ENCODE data around the gene ERCC4.
A peak's percentile ranks its signal among the peaks of the same experiment; 100 is the strongest.

Gene ERCC4

GRCh38 chr16:13951611-13952010, 31.7 kb downstream of the ERCC4 start:
- no peak for DNase-seq

GRCh38 chr16:13953501-13953900, 33.5 kb downstream of the ERCC4 start:
- DNase-seq: no peak

DNA sequence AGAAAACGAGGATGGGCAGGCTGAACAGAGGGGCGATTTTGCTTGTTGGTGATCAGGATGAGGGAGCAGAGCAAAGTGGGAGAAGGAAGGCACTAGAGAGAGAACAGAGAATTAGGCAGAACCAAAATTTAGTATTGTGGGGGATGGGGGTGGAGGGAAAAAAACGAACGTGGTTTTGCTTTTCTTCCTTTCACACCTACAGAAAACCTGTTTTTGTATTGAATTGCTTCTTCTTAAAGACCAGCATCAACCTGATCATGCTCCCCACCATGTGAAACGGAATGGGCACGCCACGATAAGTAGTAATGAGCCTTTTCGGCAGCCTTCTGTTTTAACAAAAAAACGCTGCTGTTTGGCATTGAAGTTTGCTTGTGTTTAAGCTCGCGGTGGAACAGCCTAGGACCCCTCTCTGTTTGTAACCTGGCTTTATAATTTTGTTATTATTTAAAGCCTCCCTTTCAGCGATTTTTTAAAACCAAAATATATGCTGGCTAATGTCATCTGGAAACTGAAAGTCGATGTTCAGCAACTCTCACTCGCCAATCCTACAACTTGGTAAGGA, 36.8 kb downstream of the ERCC4 start:
- DNase-seq: no peak

DNA sequence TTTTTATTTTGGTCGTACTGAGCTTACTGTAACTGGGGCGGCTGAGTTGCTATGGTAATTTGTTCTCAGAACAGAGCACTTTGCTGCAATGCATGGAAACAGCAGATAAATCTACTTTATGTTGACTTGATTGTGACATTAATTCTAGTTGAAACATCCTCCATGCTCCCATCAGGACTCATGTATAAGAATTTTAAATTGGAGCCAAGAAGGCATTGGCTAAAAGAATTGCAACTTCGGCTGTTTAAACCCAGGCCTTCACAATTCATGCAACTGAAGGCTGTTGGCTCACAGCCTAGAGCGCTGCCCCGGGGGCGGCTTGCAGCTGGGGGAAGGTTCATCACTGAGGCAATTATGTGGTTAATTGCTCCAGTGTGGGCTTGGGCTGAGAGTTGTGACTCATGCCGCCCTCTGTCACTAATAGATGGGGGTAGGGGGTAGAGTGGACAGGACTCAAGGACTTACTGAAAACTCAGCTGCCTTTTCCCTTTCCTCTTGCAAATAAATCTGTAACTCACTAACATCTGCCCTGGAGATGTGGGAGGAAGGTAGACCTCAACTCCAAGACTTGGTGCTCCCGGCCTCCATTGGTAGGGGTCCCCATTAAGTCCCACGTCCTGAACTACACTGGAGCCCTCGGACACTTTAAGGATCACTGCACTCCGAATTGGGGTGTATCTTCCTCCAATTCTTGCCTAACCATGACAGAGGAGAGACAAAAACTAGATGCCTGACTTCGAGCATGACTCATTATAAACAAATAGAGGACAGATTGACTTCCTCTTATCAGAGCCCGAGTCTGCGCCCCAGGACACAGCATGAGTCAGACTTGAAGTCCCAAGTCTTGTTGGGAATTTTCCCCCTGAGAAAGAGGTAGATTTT, 37.5 kb downstream of the ERCC4 start:
- peak; percentile 78 for DNase-seq

- DNase-seq: no peak
Measured at GRCh38 chr16:13958474-13958873, 38.5 kb downstream of the ERCC4 start.

GRCh38 chr16:13959626-13960025, 39.7 kb downstream of the ERCC4 start:
- DNase-seq: no peak

DNA sequence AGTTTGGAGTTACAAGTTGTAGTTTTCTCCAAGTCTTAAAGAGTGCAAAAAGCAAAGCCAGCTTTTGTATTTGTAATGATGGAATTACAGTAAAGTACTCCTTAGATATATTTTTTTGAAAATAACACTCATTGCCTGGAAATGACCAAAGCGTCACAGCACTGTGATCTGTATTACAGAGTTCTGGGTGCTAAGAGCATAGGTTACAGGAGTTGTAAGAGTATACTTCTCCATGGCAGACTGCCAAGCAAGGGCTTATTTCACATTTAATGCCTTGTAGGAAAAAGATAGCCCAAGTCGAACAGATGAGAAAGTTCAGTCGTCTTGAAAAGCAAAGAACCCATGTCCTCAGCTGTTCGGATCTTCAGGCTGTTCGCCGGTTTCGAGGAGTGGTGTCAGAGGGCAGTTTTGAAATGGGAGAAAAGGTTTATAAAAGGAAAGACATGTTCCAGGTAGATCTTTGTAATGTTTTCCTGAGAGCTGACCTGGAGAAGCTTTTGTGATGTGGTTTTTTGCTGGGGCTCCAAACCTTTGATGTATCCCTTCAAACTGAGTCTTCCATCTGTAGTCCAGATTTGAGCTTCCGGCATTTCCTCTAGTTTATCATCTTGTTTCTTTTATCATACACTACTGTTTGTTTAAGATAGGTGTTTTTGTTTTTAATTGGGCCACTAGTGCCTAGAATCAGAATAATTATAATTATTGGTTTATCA, 41.3 kb downstream of the ERCC4 start:
- DNase-seq: peak; percentile 44

GRCh38 chr16:13962232-13962631, 42.3 kb downstream of the ERCC4 start:
- DNase-seq: no peak

- DNase-seq: no peak
Measured at GRCh38 chr16:13968835-13969234, 48.9 kb downstream of the ERCC4 start.

DNA sequence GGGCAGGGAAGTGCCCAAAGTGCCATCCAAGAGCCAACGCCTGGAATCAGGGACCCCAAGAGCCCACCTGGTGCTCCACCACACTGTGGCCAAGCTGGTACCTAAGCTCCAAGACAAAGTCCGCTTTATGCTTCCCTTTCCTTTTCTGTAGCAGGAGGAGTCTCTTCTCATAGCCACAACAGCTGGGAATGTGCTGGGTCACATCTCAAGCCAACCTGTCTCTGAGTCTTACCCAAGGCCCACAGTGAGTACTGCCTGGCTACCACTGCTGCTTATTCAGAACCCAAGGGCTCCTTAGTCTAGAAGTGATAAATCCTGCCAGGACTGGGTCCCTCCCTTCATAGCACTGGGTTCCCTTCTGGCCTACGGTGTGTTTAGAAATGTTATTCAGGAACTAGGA, 49.8 kb downstream of the ERCC4 start:
- no peak for DNase-seq

DNA sequence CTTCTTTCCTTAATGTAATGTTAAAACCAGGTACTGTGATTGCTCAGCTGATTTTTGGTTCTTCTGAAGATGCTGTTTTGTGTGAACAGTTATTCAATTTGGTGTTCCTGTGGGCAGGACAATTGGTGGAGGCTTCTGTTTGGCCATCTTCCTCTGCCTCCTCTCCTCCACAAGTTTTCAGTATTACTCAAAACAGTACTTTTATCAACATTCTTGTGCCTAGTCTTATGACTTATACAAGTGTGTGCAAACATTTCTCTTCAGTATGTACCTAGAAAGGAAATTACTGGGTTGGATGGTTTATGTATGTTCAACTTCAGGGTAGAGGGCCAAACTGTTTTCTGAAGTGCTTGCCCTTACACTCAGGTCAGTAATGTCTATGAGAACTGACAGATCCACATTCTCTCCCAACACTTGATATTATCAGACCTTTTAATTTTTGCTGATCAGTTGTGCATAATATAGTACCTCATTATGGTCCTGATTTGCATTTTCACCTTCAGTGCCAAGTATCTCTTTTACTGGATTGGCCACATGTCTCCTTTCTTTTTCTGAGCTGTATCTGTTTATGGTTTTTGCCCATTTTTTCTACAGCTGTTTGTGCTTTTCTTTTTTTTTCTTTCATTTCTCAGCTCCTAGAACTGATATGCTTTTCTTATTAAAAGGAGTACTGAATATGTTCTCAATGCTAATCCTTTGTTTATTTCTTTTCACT, 50.9 kb downstream of the ERCC4 start:
- DNase-seq: no peak

GRCh38 chr16:13973321-13974023, 53.5 kb downstream of the ERCC4 start:
- no peak for DNase-seq

DNA sequence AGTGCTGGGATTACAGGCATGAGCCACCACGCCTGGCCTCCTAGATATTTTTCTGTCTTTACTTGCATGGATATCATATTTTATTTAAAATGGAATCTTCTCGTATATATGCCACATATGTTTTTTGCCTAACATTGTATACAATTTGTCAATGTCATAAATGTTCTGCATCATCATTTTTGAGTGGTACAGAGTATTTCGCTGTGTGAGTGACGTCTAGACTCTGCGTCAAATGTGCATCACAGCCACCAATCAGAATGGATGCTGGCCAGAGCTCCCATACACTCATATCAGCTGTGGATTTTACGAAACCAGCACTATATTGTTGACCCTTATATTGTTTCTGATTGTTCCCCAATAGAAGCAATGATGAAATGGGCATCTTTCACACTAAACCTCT, 57.2 kb downstream of the ERCC4 start:
- DNase-seq: no peak

- DNase-seq: no peak
Measured at GRCh38 chr16:13982451-13982850, 62.5 kb downstream of the ERCC4 start.

GRCh38 chr16:13983625-13984024, 63.7 kb downstream of the ERCC4 start:
- DNase-seq: no peak

DNA sequence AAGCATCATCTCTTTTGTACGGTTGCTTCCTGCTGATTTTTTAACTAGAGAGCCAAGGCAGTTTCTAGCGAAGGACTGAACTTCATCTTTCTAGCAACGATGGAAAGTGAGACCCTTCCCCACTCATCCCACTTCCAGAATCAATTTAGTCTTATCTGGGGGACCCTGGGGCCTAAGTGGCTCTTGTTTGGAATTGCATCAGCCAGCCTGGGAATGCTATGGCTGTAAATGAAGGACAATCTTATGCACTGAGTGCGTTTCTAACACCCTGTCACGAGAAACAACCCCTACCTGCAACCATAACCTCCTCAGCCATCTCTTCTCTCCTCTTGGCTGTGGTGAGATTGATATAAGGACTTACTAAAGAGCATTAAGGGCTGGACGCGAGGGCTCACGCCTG, 64.8 kb downstream of the ERCC4 start:
- peak; percentile 15 for DNase-seq

GRCh38 chr16:13988038-13988437, 68.1 kb downstream of the ERCC4 start:
- no peak for DNase-seq

DNA sequence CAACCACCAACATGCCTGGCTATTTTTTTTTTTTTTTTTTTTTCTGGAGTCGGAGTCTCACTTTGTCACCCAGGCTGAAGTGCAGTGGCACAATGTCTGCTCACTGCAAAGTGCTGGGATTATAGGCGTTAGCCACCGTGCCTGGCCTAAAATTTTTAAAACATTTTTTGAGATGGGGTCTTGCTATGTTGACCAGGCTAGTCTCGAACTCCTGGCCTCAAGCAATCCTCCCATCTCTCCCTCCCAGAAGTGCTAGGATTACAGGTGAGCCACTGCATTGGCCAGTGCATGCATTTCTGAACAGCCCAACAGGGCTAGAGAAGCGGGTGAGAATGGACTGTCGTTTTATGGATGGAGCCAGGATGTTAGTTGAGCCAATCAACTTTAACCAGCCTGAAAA, 72.4 kb downstream of the ERCC4 start:
- no peak for DNase-seq

- no peak for DNase-seq
Measured at GRCh38 chr16:13992976-13993375, 73.0 kb downstream of the ERCC4 start.

GRCh38 chr16:13994239-13995106, 74.5 kb downstream of the ERCC4 start:
- no peak for DNase-seq

- DNase-seq: no peak
Measured at GRCh38 chr16:13995194-13995593, 75.2 kb downstream of the ERCC4 start.

All from OCI-M1 (cell line).